Spleen (tissue), 7 donors: ENCODE data around the gene DST.

Source experiments
- POLR2A ChIP-seq, 3 donors: fragments of 450-650 bp; IDR thresholded peaks; one replicate each; pipeline ENCODE4 v1.5.1; 2017; ENCODE audit warnings: antibody characterized with exemption in 3 of 3, mild to moderate bottlenecking in 1 of 3
- TF ChIP-seq, protein P1 (sequence below), 11 experiments: fragments of 200-600 bp in 7 of 11; fragments of 450-650 bp in 4 of 11; sonication (generic) in 4 of 11; IDR thresholded peaks in 8 of 11; conservative IDR thresholded peaks in 3 of 11; 1 replicate in 7 of 11; 2 replicates in 4 of 11; pipeline versions ENCODE4 v1.4.0 to v1.8.0; 2016 to 2021; ENCODE audit warnings: antibody characterized with exemption in 11 of 11, inconsistent platforms in 4 of 11, mild to moderate bottlenecking in 1 of 11
- donor health status: DM: no; HTN: no; CAD: no; lungs with moderate emphysema.
- donor health status: DM: no; HTN: no; CAD: no.
- donor health status: DM: no; HTN: no; CAD: no.

DNA sequence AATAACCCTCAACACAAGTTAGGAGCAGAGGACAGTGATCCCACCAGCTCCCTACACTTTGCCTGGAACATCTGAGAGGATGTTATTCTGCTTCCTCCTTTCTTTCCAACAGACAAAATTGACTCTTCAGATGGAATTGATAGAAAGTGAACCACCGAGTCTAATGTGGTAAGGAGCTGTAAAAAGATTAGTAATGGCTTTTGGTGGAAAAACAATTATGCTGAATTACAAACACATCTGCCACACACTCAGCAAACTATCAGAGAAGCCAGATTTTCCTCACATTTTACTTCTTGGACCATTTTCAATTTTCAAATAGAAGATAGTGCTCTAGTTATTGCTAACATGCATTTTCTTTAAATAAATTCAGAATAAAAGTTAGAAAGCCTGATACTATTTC is 223.5 kb downstream of the DST start:
- TF ChIP-seq, protein P1, sequence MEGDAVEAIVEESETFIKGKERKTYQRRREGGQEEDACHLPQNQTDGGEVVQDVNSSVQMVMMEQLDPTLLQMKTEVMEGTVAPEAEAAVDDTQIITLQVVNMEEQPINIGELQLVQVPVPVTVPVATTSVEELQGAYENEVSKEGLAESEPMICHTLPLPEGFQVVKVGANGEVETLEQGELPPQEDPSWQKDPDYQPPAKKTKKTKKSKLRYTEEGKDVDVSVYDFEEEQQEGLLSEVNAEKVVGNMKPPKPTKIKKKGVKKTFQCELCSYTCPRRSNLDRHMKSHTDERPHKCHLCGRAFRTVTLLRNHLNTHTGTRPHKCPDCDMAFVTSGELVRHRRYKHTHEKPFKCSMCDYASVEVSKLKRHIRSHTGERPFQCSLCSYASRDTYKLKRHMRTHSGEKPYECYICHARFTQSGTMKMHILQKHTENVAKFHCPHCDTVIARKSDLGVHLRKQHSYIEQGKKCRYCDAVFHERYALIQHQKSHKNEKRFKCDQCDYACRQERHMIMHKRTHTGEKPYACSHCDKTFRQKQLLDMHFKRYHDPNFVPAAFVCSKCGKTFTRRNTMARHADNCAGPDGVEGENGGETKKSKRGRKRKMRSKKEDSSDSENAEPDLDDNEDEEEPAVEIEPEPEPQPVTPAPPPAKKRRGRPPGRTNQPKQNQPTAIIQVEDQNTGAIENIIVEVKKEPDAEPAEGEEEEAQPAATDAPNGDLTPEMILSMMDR (IDR thresholded peaks at IDR 0.05 in 8 of 11, conservative IDR thresholded peaks at IDR 0.05 in 3 of 11): no peak
- TF ChIP-seq POLR2A (IDR thresholded peaks at IDR 0.05): no peak
